ENCODE measurements around the gene CHST12. TPM values are rescaled to one million over a fixed set of nuclear protein-coding genes. Genes with fewer than 3 reads are reported as not detected.

CHST12 gene
- total RNA-seq, 2 experiments from 2014 or later: 3.9 to 43.4 TPM

GRCh38 chr7:2473496-2474180, 70.2 kb downstream of the CHST12 start:
- intact Hi-C loops (cut with micrococcal nuclease; ENCODE audit: unreplicated experiment): no loop called here
- Histone ChIP-seq H2AFZ (ENCODE audit: low read length) (no peak overlapping the region), H3K79me2 (ENCODE audit: insufficient read depth, low read depth, low read length) (no peaks in the 10 kb centered on the region), H3K4me2 (ENCODE audit: low read length) (no peak overlapping the region), H3K4me3 (ENCODE audit: low read depth, low read length, poor library complexity, severe bottlenecking) (no peak overlapping the region), H3K27ac (ENCODE audit: low read depth, low read length, poor library complexity, severe bottlenecking) (no peak overlapping the region), H3K36me3 (ENCODE audit: insufficient read depth, low read length) (no peaks in the 10 kb centered on the region), H4K20me1 (ENCODE audit: insufficient read depth, low read length) (no peaks in the 10 kb centered on the region; the same call in 1 of the 2 replicates), H3K4me1 (ENCODE audit: insufficient read depth, low read length, poor library complexity, severe bottlenecking) (no peaks in the 10 kb centered on the region), H3K9me3 (ENCODE audit: low read length) (no peaks in the 10 kb centered on the region), H3K9me2 (ENCODE audit: insufficient read depth, low read length) (no peaks in the 10 kb centered on the region)
- ChIA-PET CTCF (ENCODE audit: unreplicated experiment) (no interaction called here), POLR2A (no interaction called here)
- no peak for DNase-seq (ENCODE audit: low spot score)
- no TSS peak for BruUV-seq (replicated peaks)
- no peak for TF ChIP-seq EZH2phosphoT487 (IDR thresholded peaks at IDR 0.05; ENCODE audit: borderline replicate concordance, low read depth, low read length)
- no peak for TF ChIP-seq CTCF (conservative IDR thresholded peaks at IDR 0.05; ENCODE audit: low read length)

- no peaks in the 10 kb centered on the region for H3K79me2 ChIP-seq (ENCODE audit: insufficient read depth, low read depth, low read length)
- DNase-seq (ENCODE audit: low spot score): no peak
- H3K36me3 ChIP-seq (ENCODE audit: insufficient read depth, low read length): no peaks in the 10 kb centered on the region
- H4K20me1 ChIP-seq (ENCODE audit: insufficient read depth, low read length): no peaks in the 10 kb centered on the region; the same call in 1 of the 2 replicates
- no peak overlapping the region for H3K4me3 ChIP-seq (ENCODE audit: low read depth, low read length, poor library complexity, severe bottlenecking)
- BruUV-seq (replicated peaks): no TSS peak
- ChIA-PET CTCF (ENCODE audit: unreplicated experiment) (no interaction called here), POLR2A (no interaction called here)
- H2AFZ ChIP-seq (ENCODE audit: low read length): no peak overlapping the region
- H3K4me2 ChIP-seq (ENCODE audit: low read length): no peak overlapping the region
- H3K4me1 ChIP-seq (ENCODE audit: insufficient read depth, low read length, poor library complexity, severe bottlenecking): no peaks in the 10 kb centered on the region
- intact Hi-C loops (cut with micrococcal nuclease; ENCODE audit: unreplicated experiment): no loop called here
- no peaks in the 10 kb centered on the region for H3K9me2 ChIP-seq (ENCODE audit: insufficient read depth, low read length)
- no peaks in the 10 kb centered on the region for H3K9me3 ChIP-seq (ENCODE audit: low read length)
- no peak overlapping the region for H3K27ac ChIP-seq (ENCODE audit: low read depth, low read length, poor library complexity, severe bottlenecking)
- no peak for TF ChIP-seq CTCF (conservative IDR thresholded peaks at IDR 0.05; ENCODE audit: low read length)
- no peak for TF ChIP-seq EZH2phosphoT487 (IDR thresholded peaks at IDR 0.05; ENCODE audit: borderline replicate concordance, low read depth, low read length)
Measured at GRCh38 chr7:2474224-2474623, 70.8 kb downstream of the CHST12 start.

- Histone ChIP-seq H4K20me1 (ENCODE audit: insufficient read depth, low read length) (no peaks in the 10 kb centered on the region; the same call in 1 of the 2 replicates), H3K27ac (ENCODE audit: low read depth, low read length, poor library complexity, severe bottlenecking) (no peak overlapping the region), H3K79me2 (ENCODE audit: insufficient read depth, low read depth, low read length) (no peaks in the 10 kb centered on the region), H3K4me1 (ENCODE audit: insufficient read depth, low read length, poor library complexity, severe bottlenecking) (no peaks in the 10 kb centered on the region), H3K9me2 (ENCODE audit: insufficient read depth, low read length) (no peaks in the 10 kb centered on the region), H3K9me3 (ENCODE audit: low read length) (no peaks in the 10 kb centered on the region), H3K4me2 (ENCODE audit: low read length) (no peak overlapping the region), H3K4me3 (ENCODE audit: low read depth, low read length, poor library complexity, severe bottlenecking) (no peak overlapping the region), H3K36me3 (ENCODE audit: insufficient read depth, low read length) (no peaks in the 10 kb centered on the region), H2AFZ (ENCODE audit: low read length) (no peak overlapping the region)
- ChIA-PET POLR2A (no interaction called here), CTCF (ENCODE audit: unreplicated experiment) (no interaction called here)
- TF ChIP-seq EZH2phosphoT487 (IDR thresholded peaks at IDR 0.05; ENCODE audit: borderline replicate concordance, low read depth, low read length) (no peak), CTCF (conservative IDR thresholded peaks at IDR 0.05; ENCODE audit: low read length) (no peak)
- no peak for DNase-seq (ENCODE audit: low spot score)
- BruUV-seq (replicated peaks): no TSS peak
- intact Hi-C loops (cut with micrococcal nuclease; ENCODE audit: unreplicated experiment): no loop called here
Measured at GRCh38 chr7:2474813-2475677, 71.6 kb downstream of the CHST12 start.
